Activated T-helper 1 cell treated with anti-CD3 and anti-CD28 coated beads, Interleukin-2, amount 50 U/mL, for 16 hours (primary cell): ENCODE data around the gene WNT2B.

Source experiments
- DNase-seq, 2 donors: peaks; one replicate each; pipeline ENCODE4 v3.0.0-alpha.2; 2020; ENCODE audit warnings: low read depth in 1 of 2, low spot score in 1 of 2

The WNT2B gene

DNA sequence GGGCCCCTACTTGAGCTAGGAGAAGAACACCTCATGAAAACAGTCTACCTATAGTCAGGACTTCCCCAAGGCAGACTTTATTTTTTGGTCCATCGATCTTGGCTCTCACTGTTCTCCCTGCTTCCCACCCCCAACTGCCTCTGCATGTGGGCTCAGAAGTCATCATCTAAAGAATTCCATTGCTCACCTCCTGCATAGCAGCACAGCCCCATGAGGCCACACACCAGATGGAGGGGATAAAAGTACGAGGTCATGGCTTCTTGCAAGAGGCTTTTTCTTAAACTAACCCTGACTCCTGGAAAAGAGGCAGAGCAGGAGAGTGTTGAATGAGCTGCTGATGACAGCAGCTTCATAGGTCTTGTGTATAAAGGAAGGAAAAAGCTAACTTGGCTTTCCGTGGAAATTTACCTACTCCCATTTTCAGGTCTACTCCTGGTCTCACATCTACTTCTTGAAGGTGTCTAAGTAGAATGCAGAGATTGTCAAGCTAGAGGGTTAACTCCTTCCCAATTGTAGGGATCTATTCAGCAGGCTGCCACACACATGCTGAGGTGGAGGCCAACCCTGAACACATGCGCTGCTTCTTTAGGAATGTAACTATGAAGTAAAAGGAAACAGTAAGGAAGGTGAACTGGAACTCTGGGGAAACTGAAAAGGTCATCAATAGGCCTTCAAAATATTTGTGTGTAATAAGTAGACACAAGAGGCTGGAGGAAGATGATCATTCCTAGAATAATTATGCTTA lies 18.7 kb downstream of the WNT2B start:
- no peak for DNase-seq

DNA sequence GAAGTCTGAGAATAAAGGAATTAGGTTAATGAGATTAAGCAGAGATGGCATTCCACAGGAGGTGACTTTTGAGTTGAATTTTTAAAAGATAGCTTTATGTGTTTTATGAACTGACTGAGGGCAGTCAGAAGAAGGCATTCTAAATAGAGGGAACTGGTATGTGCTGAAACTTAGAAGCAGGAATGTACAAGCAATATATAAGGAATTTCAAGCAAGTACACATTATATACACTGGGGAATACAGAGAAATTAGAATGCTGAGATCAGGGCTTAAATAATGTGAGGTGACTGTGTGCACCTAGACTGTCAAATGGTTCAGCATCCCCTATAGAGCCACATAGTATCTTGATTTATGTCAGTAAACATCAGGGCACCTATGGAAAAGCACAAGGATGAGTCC lies 19.3 kb downstream of the WNT2B start:
- DNase-seq, result no peak

DNA sequence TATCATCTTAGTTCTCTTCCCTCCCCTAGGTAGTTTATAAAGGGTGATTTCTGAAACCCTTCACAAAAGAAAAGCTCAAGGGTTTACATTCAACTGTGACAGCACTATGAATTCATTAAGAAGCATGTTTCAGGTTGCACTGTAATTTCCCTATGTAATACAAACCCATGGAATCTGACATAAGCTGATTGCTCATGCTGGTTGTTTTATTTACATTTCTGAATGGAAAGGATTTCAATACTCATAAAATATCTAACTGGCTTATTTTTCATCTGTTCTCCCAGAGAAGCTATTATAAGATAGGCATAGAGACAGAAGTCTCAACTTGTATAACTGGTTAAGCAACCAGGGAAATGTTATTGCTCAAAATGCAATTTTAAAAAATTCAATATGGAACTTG lies 20.5 kb downstream of the WNT2B start:
- DNase-seq, result no peak

DNA sequence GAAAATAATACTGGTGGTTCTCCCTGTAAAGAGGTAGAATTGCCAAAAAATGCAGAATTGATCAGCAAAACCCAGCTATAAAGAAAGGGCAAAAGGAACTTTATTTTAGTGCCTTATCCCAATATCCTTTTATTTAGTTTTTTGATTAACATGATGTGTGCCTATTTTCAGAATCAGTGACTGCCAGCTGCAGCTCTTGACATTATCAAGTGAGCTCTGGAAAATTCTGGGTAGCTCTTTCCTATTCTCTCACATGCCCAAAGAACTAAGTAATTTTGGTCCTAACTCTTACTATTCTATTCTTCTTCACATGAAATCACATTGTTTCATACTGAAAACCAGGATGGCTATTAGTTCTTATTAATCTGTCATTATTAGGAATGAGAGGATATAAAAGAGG lies 22.1 kb downstream of the WNT2B start:
- no peak for DNase-seq

DNA sequence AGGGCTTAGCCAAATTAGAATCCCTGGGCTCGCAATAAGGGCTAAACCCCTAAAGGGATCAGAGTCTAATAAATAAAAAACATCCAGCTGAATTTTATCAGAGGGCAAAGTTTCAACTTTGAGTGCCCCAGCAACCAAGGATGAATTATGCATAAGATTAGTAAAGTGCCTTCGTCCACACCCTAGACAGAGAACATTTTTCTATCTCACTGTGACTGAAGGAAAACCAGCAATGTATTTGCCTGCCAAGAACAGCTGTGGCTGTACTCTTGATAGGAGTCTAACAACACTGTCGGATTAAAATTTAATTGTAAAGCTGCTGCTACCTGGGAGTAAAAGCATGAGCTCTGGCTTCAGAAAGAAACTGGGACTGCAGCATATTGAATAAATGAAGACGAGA lies 23.3 kb downstream of the WNT2B start:
- no peak for DNase-seq

DNA sequence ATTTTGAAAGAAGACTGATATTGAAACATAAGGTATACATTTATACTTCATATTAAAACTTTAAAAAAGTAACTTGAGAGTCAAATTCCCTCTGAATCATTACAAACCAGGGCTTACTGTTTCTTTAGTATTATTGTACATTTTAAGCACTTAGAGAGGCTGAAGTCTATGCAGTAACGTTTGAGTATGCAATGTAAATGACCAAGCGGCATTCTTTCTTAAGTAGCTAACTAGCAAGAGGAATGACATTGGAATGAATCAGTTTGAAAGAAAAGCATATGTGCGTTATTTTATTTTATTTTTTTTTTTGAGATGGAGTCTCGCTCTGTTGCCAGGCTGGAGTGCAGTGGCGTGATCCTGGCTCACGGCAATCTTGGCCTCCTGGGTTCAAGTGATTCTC lies 24.3 kb downstream of the WNT2B start:
- DNase-seq, result no peak

DNA sequence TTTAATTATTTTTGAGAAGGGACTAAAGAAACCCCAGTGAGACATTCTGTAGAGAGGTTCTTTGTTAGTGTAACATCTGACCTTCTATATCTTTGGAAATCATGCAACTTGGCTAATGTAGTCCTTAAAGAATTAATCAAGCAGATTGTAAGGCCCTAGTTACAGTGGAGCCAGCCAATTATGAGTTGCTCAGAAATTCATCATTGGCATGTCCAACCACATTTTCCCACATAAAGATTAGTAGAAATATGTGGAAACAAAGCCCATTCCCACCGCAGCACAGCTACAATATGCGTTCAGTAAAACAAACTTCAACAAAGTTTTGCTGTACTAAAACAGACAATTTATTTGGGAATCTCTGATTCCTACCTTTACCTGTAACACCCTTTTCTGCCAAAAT lies 27.8 kb downstream of the WNT2B start:
- no peak for DNase-seq

DNA sequence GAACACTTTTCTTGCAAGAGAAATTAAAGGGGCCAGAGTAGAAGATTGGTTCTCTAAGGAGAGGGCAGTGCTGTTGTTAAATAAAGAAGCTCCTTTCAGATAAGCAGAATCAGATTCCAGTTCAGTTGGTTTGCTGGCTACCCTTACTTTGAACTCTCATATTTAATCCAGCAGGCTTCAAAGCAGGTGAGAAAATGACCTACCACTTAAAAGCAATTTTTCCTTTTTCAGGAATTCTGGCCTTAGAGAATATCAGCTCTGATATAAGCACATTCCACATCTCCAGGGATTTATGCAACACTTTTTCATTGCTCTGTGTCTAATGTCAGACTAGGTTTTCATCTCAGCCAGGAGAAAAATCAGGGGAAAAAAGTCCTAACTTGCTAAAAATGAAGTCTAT lies 28.7 kb downstream of the WNT2B start:
- no peak for DNase-seq

DNA sequence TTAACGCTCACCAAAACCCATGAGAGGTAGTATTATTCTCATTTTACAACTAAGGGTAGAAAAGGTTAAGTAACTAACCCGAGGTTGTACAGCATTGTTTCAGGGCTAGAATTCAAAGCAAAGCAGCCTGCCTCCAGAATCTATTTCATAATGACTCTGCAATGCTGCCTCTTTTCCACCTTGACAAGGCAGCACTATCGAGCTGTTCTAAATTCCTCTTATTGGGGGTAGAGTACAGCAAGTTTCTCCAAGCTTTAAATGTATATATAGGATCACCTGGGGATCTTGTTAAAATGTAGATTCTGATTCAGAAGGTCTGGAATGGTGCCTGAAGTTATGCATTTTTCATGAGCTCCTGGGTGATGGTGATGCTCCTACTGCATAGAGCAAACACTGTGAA lies 30.1 kb downstream of the WNT2B start:
- DNase-seq, result no peak

DNA sequence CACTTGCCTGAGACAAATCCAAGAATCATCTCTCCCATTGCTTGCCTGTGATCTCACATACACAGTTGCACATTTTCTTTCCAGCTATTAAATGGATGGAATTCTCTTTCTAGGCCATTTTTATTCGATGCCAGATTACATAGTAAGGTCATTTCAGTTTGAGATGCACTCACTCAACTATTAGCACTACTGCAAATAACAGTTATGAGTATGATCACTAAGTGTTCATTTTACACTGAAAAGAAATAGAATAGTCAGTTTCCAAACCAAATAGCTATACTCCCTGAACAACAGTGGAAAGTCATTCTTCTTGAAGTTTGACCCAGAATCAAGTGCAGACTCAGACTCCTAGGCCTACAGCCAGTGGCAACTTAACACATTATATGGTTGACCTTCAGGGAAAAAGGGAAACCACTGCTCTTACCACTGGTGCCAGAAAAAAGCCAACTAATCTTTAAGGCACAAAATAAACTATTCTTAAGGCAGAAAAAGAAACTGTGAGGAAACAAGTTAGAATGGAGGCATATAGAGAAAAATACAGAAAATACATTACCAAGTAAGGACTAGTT lies 31.5 kb downstream of the WNT2B start:
- DNase-seq, result no peak

DNA sequence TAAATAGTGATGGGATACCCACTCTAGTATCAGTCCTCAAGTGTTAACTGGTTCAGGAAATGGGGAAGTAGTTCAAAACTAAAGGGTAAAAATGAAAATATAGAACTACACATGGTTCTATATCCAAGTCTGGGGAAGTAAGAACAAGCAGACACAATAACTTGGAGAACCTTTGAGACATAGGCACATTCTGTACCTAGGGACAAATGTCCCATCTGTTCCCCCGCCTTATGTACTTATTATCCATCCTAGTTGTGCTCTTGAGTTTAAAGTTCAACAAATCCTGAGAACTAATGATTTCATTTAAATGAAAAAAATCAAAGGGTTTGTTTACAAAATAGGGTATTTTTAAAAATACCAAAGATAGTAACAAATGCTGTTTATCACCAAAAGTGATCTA lies 32.5 kb downstream of the WNT2B start:
- DNase-seq, result no peak

DNA sequence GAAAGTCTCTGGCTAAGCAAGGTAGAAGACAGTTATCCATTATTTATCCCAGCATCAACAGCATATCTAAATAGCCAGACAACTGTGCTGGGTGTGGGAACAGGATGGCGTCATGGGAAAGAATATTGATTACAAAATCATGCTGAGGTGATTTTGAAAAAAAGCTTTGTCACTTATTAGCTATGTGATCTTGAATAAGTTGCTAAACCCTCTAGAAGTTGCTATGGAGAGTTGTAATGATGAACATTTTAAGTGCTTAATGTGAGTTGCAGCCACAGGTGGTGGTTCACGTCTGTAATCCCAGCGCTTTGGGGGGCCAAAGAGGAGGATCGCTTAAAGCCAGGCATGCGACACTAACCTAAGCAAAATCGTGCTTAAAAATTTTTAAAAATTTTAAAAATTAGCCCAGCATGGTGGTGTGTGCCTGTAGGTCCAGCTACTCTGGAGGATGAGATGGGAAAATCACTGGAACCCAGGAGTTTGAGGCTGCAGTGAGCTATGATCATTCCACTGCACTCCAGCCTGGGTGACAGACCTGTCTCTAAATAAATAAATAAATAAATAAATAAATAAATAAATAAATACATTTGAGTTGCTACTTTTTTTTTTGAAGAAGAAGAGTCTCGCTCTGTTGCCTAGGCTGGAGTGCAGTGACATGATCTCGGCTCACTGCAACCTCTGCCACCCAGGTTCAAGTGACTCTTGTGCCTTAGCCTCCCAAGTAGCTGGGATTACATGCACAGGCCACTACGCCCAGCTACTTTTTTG lies 33.6 kb downstream of the WNT2B start:
- no peak for DNase-seq

DNA sequence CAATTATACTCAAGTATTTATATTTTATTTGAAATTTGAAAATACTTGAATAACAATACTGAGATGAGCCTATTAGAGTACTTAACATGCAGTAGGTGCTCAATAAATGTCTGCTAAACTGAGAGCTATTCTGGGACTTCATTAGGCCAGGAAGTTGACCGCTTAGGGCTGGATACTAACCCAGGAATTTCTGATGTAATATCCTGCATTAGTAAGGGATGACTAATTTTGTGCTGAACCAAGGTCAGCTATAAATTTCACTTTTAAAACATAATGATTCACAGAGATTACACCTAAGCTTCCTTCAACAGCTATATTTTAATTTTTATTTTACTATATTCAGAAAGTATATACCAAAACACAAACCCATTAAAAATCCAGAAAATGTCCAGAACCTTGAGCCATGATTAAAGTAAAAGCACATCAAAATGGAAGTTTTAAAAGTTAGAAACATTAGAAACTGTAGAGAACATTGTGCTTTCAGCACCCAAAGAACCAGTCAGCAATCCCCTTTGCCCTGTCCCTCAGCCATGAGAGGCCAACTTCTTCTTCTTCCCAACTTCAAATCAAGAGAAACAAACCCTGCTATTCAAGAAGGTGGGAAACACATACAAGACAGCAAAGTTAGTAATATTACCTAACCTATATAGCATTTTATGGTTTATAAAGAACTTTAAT lies 35.4 kb downstream of the WNT2B start:
- DNase-seq, result no peak

DNA sequence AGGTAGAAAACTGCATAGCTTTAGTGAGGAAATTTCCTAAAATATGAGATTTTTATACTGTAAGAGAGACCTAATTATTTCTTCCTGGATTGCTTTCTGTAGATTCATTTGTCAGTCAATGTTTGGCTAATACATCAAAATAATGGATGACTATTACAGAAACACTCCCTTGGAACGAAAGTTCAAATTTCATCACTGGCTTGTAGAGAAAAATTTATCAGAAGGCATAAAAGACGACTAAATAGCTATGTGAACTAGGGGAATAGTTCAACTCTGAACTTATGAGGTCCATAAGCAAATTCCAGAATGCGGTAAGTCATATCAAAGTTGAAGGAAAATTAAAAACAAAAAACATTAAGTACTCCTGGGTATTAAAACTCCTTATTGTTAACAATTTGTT lies 36.0 kb downstream of the WNT2B start:
- no peak for DNase-seq

DNA sequence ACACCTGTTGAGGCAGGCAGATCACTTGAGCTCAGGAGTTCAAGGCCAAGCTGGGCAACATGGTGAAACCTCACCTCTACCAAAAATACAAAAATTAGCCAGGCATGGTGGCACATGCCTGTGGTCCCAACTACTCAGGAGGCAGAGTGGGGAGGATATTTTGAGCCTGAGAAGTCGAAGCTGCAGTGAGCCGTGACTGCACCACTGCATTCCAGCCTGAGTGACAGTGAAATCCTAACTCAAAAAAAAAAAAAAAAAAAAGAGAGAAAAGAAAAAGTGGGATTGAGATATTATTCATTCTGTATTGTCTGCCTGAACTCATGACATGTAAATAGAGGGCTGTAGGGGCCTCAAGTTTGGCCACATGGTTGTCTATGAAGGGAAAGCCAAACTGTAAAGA lies 37.3 kb downstream of the WNT2B start:
- DNase-seq, result no peak

DNA sequence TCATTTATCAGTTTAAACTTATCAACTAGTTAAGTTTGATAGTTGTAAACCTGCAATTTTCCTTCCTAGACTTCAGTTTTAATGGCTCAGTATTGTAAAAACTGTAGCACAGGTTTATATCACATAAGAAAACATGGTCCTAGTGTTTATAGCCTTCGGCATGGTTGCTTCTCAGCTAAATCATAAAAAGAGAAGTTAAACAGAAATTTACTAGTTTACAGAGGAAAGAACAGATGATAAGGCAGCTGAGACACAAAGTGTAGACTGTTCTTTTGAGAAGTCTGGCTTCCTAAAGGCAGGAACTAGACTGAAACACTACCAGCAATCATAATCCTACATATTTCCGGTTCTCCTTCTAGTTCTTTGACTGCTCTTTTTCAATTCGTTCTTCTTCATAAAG lies 39.8 kb downstream of the WNT2B start:
- no peak for DNase-seq

DNA sequence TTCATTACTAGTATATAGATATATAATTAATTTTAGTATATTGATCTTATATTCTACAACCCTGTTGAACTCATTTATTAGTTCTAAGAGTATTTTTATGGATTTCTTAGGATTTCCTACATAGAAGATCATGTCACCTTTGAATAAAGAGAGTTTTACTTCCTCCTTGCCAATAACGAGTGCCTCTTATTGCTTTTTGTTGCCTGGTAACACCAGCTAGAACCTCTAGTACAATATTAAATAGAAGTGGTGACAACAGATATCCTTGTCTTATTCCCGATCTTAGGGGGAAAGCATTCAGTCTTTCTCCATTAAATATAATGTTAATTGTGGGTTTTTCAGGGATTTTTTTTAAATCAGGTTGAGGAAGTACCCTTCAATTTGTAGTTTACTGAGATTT lies 40.8 kb downstream of the WNT2B start:
- no peak for DNase-seq

DNA sequence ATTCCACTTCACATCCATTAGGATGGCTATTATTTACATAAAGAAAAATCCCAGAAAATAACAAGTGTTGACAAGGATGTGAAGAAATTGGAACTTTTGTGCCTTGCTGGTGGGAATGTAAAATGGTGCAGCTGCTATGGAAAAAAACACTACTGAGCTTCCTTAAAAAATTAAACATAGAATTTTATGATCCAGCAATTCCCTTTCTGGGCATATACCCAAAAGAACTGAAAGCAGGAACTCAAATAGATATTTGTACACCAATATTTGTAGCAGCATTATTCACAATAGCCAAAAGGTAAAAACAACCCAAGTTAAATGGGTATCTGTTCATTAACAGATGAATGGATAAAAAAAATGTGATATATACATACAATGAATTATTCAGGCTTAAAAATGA lies 45.6 kb downstream of the WNT2B start:
- no peak for DNase-seq

DNA sequence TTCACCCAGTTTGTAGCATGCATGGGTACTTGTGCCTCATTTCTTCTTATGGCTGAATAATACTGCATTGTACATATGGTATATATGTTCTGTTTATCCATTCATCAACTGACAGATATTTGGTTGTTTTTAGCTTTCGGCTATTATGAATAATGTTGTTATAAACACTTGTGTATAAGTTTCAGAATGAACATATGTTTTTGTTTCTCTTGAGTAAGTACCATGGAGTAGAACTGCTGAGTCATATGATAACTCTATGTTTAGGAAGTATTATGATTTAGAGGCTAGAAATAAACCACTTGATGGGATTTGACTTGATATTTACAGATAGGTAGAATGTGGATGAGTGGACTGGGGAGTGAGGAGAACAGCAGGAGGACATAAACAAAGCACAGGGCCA lies 48.6 kb downstream of the WNT2B start:
- DNase-seq, result no peak

DNA sequence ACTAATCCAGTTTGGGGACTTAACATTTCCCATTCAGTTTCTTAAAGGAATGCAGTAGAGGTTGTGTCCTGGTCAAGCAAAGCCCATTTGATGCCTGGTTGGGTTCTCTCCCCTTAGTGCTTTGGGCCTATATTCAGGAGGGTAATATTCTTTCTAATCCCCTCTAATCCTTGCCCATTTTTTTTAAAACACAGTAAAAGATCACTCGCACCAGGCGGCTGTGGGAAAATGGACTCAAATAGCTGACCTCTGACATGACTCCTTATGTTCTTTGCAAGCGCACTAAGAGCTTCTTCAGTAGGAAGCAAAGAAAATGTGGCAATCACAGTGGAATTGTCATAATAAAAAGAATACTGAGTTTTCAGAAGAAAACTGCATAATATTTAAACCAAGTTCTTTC lies 49.9 kb downstream of the WNT2B start:
- DNase-seq, result no peak

DNA sequence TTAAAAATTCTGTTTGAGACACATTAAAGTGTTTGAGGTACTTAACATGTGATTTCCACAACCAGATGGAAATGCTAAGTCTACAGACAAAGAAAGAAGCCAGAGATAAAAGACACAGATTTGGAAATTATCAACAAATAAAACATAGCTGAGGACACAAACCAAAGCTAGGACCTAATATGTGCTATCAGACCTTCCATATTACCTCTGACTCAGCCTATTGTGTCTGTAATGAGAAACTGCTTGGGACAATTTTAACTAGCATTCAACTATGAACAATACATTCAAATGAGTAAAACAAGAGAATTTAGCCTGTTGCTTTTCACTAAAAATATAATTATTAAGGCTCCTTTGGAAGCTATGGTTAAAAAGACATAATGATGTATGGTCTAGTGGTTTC lies 54.6 kb downstream of the WNT2B start:
- DNase-seq, result no peak

DNA sequence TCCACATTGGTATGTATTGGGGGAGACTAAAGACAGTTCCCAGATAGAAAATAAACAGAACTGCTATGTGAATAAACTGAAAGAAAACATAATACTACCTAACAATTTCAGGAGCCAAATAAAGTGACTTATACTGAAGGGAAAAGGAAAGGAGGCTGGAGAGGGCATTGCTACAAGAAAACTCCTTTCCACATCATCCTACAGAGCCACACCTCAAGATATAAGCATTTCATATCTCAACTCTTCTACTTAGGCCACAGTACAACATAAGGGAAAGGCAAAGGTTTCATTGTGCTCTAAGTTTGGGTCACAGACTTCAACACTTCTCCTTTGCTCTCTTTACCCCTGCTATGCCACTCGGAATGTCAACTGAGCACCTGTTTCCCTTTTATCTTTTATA lies 55.3 kb downstream of the WNT2B start:
- no peak for DNase-seq
